Kidney epithelial cell (primary cell): ENCODE measurements around the gene COP1. TPM values are rescaled to one million over a fixed set of nuclear protein-coding genes. Genes with fewer than 3 reads are reported as not detected.
"Not testable (repeated sequence)": the region's sequence is repeated elsewhere in the genome, so short reads cannot be mapped to it uniquely, and the experiment has no call there.

Experiments
- DNase-seq: peaks from one replicate; pipeline ENCODE4 v3.0.0-alpha.2; 2010; ENCODE audit warnings: low read depth
- H3K27me3 ChIP-seq: 2 replicates; pipeline ENCODE4 v1.6.0; 2011; ENCODE audit warnings: low read length; ENCODE audit not compliant: control insufficient read depth, insufficient read depth
- H3K36me3 ChIP-seq: 2 replicates; pipeline ENCODE4 v1.5.1; 2011; ENCODE audit warnings: low read length; ENCODE audit not compliant: control insufficient read depth, insufficient read depth
- H3K4me3 ChIP-seq: 2 replicates; pipeline ENCODE4 v1.5.1; 2011; ENCODE audit warnings: low read depth, mild to moderate bottlenecking, control low read depth, low read length
- total RNA-seq: library from RNA; depleted of rRNA; stranded (reverse); fragments of >200 nt; gene quantifications from 2 replicates; pipeline ENCODE4 v1.2.3, GENCODE V29; 2015
- TF ChIP-seq, protein P1 (sequence below): IDR thresholded peaks from 2 replicates; pipeline ENCODE4 v1.5.1; 2011; ENCODE audit warnings: mild to moderate bottlenecking, moderate library complexity, low read length, control low read depth, inconsistent platforms; ENCODE audit not compliant: insufficient read depth, poor library complexity, severe bottlenecking

COP1 gene
- total RNA-seq, 1 donor from 2014 or later, result 74.2 TPM

DNA sequence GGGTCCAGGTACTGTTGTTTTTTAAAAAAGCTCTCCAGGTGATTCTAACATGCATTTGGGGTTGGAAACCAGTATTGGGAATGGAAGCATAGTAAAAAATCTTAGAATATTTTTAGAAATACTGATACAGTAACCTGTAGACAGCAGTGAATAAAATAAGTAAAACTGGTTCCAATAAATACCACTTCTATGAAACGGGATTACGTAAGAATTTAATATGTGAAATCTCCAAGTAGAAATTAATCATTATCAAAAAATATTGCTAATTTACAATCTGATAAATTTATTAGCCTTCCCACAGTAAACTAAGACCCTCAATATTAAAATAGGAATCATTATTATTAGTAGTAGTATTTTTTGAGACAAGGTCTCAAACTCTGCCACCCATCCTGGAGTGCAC, 177.5 kb downstream of the COP1 start:
- TF ChIP-seq, protein P1, sequence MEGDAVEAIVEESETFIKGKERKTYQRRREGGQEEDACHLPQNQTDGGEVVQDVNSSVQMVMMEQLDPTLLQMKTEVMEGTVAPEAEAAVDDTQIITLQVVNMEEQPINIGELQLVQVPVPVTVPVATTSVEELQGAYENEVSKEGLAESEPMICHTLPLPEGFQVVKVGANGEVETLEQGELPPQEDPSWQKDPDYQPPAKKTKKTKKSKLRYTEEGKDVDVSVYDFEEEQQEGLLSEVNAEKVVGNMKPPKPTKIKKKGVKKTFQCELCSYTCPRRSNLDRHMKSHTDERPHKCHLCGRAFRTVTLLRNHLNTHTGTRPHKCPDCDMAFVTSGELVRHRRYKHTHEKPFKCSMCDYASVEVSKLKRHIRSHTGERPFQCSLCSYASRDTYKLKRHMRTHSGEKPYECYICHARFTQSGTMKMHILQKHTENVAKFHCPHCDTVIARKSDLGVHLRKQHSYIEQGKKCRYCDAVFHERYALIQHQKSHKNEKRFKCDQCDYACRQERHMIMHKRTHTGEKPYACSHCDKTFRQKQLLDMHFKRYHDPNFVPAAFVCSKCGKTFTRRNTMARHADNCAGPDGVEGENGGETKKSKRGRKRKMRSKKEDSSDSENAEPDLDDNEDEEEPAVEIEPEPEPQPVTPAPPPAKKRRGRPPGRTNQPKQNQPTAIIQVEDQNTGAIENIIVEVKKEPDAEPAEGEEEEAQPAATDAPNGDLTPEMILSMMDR, result no peak
- Histone ChIP-seq H3K4me3 (no peak overlapping the region), H3K36me3 (no peaks in the 10 kb centered on the region), H3K27me3 (no peaks in the 10 kb centered on the region)
- DNase-seq, result no peak

DNA sequence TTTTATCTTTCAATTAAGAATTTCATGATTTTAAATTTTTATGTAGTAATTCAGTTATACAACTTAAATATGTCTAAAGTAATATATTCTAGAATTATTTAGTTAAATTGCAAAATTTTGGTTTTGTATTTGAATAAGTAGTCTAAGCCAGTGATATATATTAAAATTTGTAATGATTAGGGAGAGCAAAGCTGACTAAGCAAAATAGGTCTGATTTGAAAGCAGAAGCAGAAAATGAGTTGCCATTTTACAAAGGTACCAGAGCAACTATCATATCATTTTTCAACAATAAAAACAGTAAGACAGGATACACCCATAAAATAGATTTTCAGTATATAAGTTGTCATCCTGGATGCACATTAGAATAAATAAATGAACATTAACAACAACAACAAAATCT, 177.9 kb downstream of the COP1 start:
- no peak for DNase-seq
- Histone ChIP-seq H3K4me3 (no peak overlapping the region), H3K27me3 (no peaks in the 10 kb centered on the region), H3K36me3 (no peaks in the 10 kb centered on the region)
- TF ChIP-seq, protein P1, result no peak

DNA sequence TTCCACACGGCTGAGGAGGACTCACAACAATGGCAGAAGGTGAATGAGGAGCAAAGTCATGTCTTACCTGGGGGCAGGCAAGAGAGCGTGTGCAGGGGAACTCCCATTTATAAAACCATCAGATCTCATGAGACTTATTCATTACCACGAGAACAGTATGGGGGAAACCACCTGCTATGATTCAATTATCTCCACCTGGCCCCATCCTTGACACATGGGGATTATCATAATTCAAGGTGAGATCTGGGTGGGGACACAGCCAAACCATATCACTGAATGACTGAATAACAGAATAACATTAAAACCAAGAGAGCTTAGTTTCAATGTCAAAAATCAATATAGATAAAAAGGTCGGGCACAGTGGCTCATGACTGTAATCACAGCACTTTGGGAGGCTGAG, 179.2 kb downstream of the COP1 start:
- DNase-seq, H3K27me3 ChIP-seq, H3K36me3 ChIP-seq, H3K4me3 ChIP-seq: not testable (repeated sequence)

DNA sequence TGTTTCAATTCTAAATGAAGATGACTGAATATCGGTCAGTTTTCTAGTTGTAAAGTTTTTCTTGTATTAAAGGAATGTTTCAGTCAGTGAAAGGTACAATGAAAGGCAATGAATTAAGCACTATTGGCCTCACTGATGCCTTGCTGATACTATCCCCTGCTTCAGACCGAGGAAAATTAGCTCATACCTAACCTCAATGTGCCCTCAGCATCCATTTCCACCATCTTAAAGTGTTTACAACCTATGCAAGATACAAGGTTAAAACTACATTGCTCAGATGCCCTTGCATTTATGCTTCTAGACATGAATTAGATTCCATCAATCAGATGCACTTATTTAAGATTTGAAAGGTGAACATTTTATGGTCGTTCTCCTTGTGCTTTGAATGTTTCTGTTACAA, 184.5 kb downstream of the COP1 start:
- no peak for DNase-seq
- TF ChIP-seq, protein P1, result no peak

DNA sequence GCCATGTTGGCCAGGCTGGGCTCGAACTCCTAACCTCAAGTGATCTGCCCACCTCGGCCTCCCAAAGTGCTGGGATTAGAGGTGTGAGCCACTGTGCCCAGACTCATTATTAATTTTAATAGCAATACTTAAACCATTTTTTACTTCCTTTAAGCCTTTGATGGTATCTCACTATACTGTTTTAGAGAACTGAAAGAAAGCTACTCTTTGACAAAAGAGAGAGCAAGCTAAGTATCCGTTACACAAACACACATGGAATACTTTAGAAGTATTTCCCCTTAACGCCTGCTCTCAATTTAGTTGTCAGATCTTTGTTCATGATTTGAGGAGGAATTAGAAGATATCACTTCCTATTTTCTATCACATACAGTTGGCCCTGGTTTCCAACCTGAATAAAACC, 189.4 kb downstream of the COP1 start:
- DNase-seq, result no peak
- Histone ChIP-seq H3K27me3 (no peaks in the 10 kb centered on the region), H3K4me3 (no peak overlapping the region), H3K36me3 (no peaks in the 10 kb centered on the region)
- TF ChIP-seq, protein P1, result no peak

More for the DNA sequence above, 184.5 kb downstream of the COP1 start:
- Histone ChIP-seq H3K4me3 (no peak overlapping the region), H3K36me3 (no peaks in the 10 kb centered on the region), H3K27me3 (no peaks in the 10 kb centered on the region)

DNA sequence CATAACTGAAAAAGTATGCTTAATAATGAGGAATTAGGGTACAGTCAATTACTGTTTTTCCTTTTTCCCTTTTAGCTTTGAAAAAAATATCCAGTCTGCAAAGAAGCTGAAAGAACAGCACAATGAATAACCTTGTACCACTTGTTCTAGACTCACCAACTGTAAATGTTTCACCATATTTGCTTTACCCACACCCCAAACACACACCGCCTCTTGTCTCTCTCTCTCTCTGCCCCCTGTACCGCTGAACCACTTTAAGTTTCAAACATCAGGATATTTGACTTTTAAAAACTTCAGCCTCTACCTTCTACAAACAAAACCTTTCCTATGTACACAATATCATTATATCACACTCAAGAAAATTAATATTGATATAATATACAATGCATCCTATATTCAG, 197.1 kb downstream of the COP1 start:
- Histone ChIP-seq H3K27me3 (no peaks in the 10 kb centered on the region), H3K36me3 (no peaks in the 10 kb centered on the region), H3K4me3 (no peak overlapping the region)
- no peak for DNase-seq
- TF ChIP-seq, protein P1, result no peak

DNA sequence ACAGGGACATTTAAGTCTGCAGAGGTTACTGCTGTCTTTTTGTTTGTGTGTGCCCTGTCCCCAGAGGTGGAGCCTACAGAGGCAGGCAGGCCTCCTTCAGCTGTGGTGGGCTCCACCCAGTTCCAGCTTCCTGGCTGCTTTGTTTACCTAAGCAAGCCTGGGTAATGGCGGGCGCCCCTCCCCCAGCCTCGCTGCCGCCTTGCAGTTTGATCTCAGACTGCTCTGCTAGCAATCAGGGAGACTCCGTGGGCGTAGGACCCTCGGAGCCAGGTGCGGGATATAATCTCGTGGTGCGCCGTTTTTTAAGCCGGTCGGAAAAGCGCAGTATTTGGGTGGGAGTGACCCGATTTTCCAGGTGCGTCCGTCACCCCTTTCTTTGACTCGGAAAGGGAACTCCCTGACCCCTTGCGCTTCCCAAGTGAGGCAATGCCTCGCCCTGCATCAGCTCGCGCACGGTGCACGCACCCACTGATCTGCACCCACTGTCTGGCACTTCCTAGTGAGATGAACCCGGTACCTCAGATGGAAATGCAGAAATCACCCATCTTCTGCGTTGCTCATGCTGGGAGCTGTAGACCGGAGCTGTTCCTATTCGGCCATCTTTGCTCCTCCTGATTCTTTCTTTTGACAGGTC, 199.2 kb downstream of the COP1 start:
- not testable (repeated sequence) for DNase-seq, H3K4me3 ChIP-seq, H3K36me3 ChIP-seq, H3K27me3 ChIP-seq

DNA sequence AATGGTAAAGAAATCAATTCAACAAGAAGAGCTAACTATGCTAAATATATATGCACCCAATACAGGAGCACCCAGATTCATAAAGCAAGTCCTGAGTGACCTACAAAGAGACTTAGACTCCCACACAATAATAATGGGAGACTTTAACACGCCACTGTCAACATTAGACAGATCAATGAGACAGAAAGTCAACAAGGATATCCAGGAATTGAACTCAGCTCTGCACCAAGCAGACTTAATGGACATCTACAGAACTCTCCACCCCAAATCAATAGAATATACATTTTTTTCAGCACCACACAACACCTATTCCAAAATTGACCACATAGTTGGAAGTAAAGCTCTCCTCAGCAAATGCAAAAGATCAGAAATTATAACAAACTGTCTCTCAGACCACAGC, 212.4 kb downstream of the COP1 start:
- not testable (repeated sequence) for H3K36me3 ChIP-seq, H3K27me3 ChIP-seq, H3K4me3 ChIP-seq, DNase-seq

DNA sequence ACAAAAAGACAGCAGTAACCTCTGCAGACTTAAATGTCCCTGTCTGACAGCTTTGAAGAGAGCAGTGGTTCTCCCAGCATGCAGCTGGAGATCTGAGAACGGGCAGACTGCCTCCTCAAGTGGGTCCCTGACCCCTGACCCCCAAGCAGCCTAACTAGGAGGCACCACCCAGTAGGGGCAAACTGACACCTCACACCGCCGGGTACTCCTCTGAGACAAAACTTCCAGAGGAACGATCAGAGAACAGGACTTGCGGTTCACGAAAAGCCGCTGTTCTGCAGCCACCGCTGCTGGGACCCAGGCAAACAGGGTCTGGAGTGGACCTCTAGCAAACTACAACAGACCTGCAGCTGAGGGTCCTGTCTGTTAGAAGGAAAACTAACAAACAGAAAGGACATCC, 214.3 kb downstream of the COP1 start:
- not testable (repeated sequence) for H3K4me3 ChIP-seq, H3K36me3 ChIP-seq, DNase-seq, H3K27me3 ChIP-seq

DNA sequence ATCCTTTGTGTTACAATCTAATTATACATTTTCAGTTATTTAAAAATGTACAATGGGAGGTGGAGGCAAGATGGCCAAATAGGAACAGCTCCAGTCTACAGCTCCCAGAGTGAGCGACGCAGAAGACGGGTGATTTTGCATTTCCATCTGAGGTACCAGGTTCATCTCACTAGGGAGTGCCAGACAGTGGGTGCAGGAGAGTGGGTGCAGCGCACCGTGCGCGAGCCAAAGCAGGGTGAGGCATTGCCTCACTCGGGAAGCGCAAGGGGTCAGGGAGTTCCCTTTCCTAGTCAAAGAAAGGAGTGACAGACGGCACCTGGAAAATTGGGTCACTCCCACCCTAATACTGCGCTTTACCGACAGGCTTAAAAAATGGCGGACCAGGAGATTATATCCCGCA, 214.9 kb downstream of the COP1 start:
- H3K4me3 ChIP-seq, H3K27me3 ChIP-seq, DNase-seq, H3K36me3 ChIP-seq: not testable (repeated sequence)
